Measurements from ENCODE around the gene WDFY4.

GRCh38 chr10:48762064-48763042 lies 77.7 kb downstream of the WDFY4 start:
- TF ChIP-seq, protein P1, sequence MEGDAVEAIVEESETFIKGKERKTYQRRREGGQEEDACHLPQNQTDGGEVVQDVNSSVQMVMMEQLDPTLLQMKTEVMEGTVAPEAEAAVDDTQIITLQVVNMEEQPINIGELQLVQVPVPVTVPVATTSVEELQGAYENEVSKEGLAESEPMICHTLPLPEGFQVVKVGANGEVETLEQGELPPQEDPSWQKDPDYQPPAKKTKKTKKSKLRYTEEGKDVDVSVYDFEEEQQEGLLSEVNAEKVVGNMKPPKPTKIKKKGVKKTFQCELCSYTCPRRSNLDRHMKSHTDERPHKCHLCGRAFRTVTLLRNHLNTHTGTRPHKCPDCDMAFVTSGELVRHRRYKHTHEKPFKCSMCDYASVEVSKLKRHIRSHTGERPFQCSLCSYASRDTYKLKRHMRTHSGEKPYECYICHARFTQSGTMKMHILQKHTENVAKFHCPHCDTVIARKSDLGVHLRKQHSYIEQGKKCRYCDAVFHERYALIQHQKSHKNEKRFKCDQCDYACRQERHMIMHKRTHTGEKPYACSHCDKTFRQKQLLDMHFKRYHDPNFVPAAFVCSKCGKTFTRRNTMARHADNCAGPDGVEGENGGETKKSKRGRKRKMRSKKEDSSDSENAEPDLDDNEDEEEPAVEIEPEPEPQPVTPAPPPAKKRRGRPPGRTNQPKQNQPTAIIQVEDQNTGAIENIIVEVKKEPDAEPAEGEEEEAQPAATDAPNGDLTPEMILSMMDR (conservative IDR thresholded peaks at IDR 0.05; ENCODE audit: low read depth in 2 of 2), result no peak
- TF ChIP-seq EZH2 (IDR thresholded peaks at IDR 0.05; ENCODE audit: low read depth, unreplicated experiment) (no peak), REST (IDR thresholded peaks at IDR 0.05; ENCODE audit: unreplicated experiment) (no peak), POLR2AphosphoS5 (IDR thresholded peaks at IDR 0.05; ENCODE audit: low read depth) (no peak), STAT1 (IDR thresholded peaks at IDR 0.05; ENCODE audit: unreplicated experiment) (no peak), EZH2phosphoT487 (IDR thresholded peaks at IDR 0.05; ENCODE audit: unreplicated experiment) (no peak), ZNF331 (CRISPR knock-in tag; IDR thresholded peaks at IDR 0.05; ENCODE audit: low read depth) (no peak), ZNF114 (CRISPR knock-in tag; IDR thresholded peaks at IDR 0.05) (no peak), CREB1 (CRISPR knock-in tag; IDR thresholded peaks at IDR 0.05; ENCODE audit: low read depth) (no peak), ZNF462 (CRISPR knock-in tag; IDR thresholded peaks at IDR 0.05) (no peak)
- TF ChIP-seq, protein P2, sequence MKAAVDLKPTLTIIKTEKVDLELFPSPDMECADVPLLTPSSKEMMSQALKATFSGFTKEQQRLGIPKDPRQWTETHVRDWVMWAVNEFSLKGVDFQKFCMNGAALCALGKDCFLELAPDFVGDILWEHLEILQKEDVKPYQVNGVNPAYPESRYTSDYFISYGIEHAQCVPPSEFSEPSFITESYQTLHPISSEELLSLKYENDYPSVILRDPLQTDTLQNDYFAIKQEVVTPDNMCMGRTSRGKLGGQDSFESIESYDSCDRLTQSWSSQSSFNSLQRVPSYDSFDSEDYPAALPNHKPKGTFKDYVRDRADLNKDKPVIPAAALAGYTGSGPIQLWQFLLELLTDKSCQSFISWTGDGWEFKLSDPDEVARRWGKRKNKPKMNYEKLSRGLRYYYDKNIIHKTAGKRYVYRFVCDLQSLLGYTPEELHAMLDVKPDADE (IDR thresholded peaks at IDR 0.05), result no peak
